ENCODE results near the gene NKX2-3. TPM values are rescaled to one million over a fixed set of nuclear protein-coding genes. Genes with fewer than 3 reads are reported as not detected.

Gene NKX2-3
- total RNA-seq: not detected

- intact Hi-C loops (cut with DNase I): no loop called here
- H3K9me3 ChIP-seq: no peaks in the 10 kb centered on the region
- no peak for TF ChIP-seq POLR2A (IDR thresholded peaks at IDR 0.05)
- TF ChIP-seq CTCF (IDR thresholded peaks at IDR 0.05): no peak
- no peak for TF ChIP-seq POLR2AphosphoS5 (IDR thresholded peaks at IDR 0.05; ENCODE audit: insufficient read depth in 1 of 2, low read depth in 1 of 2)
- H3K27me3 ChIP-seq: peaks cover 58% of the 10 kb centered on the region
- H3K27ac ChIP-seq: no peak within 1 kb of the TSS
- no peak for DNase-seq (ENCODE audit: extremely low spot score in 2 of 2)
- peaks cover 50% of the 10 kb centered on the region for H3K4me1 ChIP-seq
- H3K36me3 ChIP-seq: no peaks in the 10 kb centered on the region
- no peak within 1 kb of the TSS for H3K4me3 ChIP-seq
Measured at GRCh38 chr10:99532687-99533495, at the start of gene NKX2-3. TSS of gene NKX2-3 (plus strand) at chr10:99532942. CDS start at chr10:99533132, 190 bp downstream.

- Histone ChIP-seq H3K4me3 (no peak overlapping the region), H3K27me3 (no peaks in the 10 kb centered on the region)
- intact Hi-C loops (cut with DNase I): no loop called here
Measured at GRCh38 chr10:99484626-99485581, 47.8 kb upstream of the NKX2-3 start.

GRCh38 chr10:99487125-99487807, 45.5 kb upstream of the NKX2-3 start:
- intact Hi-C loops (cut with DNase I): no loop called here
- H3K27me3 ChIP-seq: no peaks in the 10 kb centered on the region
- H3K9me3 ChIP-seq: no peaks in the 10 kb centered on the region
- no peak overlapping the region for H3K4me3 ChIP-seq
- DNase-seq (ENCODE audit: extremely low spot score in 2 of 2): no peak
- no peak overlapping the region for H3K27ac ChIP-seq
- no peaks in the 10 kb centered on the region for H3K4me1 ChIP-seq
- TF ChIP-seq POLR2AphosphoS5 (IDR thresholded peaks at IDR 0.05; ENCODE audit: insufficient read depth in 1 of 2, low read depth in 1 of 2) (no peak), CTCF (IDR thresholded peaks at IDR 0.05) (no peak), POLR2A (IDR thresholded peaks at IDR 0.05) (no peak)
- no peaks in the 10 kb centered on the region for H3K36me3 ChIP-seq

More at GRCh38 chr10:99484626-99485581, 47.8 kb upstream of the NKX2-3 start:
- DNase-seq (ENCODE audit: extremely low spot score in 2 of 2): no peak
- Histone ChIP-seq H3K4me1 (no peaks in the 10 kb centered on the region), H3K9me3 (no peaks in the 10 kb centered on the region), H3K36me3 (no peaks in the 10 kb centered on the region), H3K27ac (no peak overlapping the region)
- TF ChIP-seq CTCF (IDR thresholded peaks at IDR 0.05) (no peak), POLR2A (IDR thresholded peaks at IDR 0.05) (no peak), POLR2AphosphoS5 (IDR thresholded peaks at IDR 0.05; ENCODE audit: insufficient read depth in 1 of 2, low read depth in 1 of 2) (no peak)

GRCh38 chr10:99489271-99489670, 43.5 kb upstream of the NKX2-3 start:
- Histone ChIP-seq H3K36me3 (no peaks in the 10 kb centered on the region), H3K9me3 (no peaks in the 10 kb centered on the region), H3K4me1 (no peaks in the 10 kb centered on the region), H3K27me3 (no peaks in the 10 kb centered on the region), H3K27ac (no peak overlapping the region), H3K4me3 (no peak overlapping the region)
- intact Hi-C loops (cut with DNase I): no loop called here
- TF ChIP-seq POLR2AphosphoS5 (IDR thresholded peaks at IDR 0.05; ENCODE audit: insufficient read depth in 1 of 2, low read depth in 1 of 2) (no peak), POLR2A (IDR thresholded peaks at IDR 0.05) (no peak), CTCF (IDR thresholded peaks at IDR 0.05) (no peak)
- DNase-seq (ENCODE audit: extremely low spot score in 2 of 2): no peak
